GM23248 (cell line): ENCODE measurements around the gene LUZP2. TPM values are rescaled to one million over a fixed set of nuclear protein-coding genes. Genes with fewer than 3 reads are reported as not detected.

Experiments
- DNase-seq: peaks from one replicate; pipeline ENCODE4 v3.0.0-alpha.2; 2015
- H2AFZ ChIP-seq: fragments of 200-600 bp; sonication (generic); 2 replicates; pipeline ENCODE4 v1.6.1; 2016; ENCODE audit warnings: antibody characterized with exemption
- H3F3A ChIP-seq: fragments of 200-600 bp; sonication (generic); 2 replicates; pipeline ENCODE4 v1.6.1; 2016; ENCODE audit warnings: mild to moderate bottlenecking, antibody characterized with exemption, mixed run types; ENCODE audit not compliant: insufficient read depth
- H3K27ac ChIP-seq: fragments of 200-600 bp; sonication (generic); 2 replicates; pipeline ENCODE4 v1.5.1; 2016; ENCODE audit warnings: mild to moderate bottlenecking
- H3K27me3 ChIP-seq: fragments of 200-600 bp; sonication (generic); replicated peaks from 2 replicates; pipeline ENCODE4 v1.6.1; 2016; ENCODE audit warnings: mild to moderate bottlenecking; ENCODE audit not compliant: insufficient read depth
- H3K36me3 ChIP-seq: fragments of 200-600 bp; sonication (generic); 2 replicates; pipeline ENCODE4 v1.6.1; 2016; ENCODE audit warnings: low read depth, mild to moderate bottlenecking
- H3K4me1 ChIP-seq: fragments of 200-600 bp; sonication (generic); 2 replicates; pipeline ENCODE4 v1.6.1; 2016; ENCODE audit warnings: mild to moderate bottlenecking; ENCODE audit not compliant: insufficient read depth
- H3K4me2 ChIP-seq: fragments of 200-600 bp; sonication (generic); one replicate; pipeline ENCODE4 v1.6.1; 2016; ENCODE audit warnings: mild to moderate bottlenecking; ENCODE audit not compliant: unreplicated experiment
- H3K4me3 ChIP-seq: fragments of 200-600 bp; sonication (generic); 2 replicates; pipeline ENCODE4 v1.5.1; 2016; ENCODE audit warnings: mild to moderate bottlenecking
- H3K79me2 ChIP-seq: fragments of 200-600 bp; sonication (generic); 2 replicates; pipeline ENCODE4 v1.6.1; 2016; ENCODE audit warnings: mild to moderate bottlenecking; ENCODE audit not compliant: insufficient read depth
- H3K9ac ChIP-seq: fragments of 200-600 bp; sonication (generic); 2 replicates; pipeline ENCODE4 v1.6.1; 2016; ENCODE audit warnings: mild to moderate bottlenecking
- H3K9me2 ChIP-seq: fragments of 200-600 bp; sonication (generic); 2 replicates; pipeline ENCODE4 v1.6.1; 2016; ENCODE audit warnings: mixed run types, mild to moderate bottlenecking, moderate library complexity; ENCODE audit not compliant: insufficient read depth
- H3K9me3 ChIP-seq: fragments of 200-600 bp; sonication (generic); one replicate; pipeline ENCODE4 v1.6.1; 2017; ENCODE audit warnings: low read depth
- H4K20me1 ChIP-seq: fragments of 200-600 bp; sonication (generic); 2 replicates; pipeline ENCODE4 v1.6.0; 2016; ENCODE audit not compliant: insufficient read depth
- EZH2 ChIP-seq: fragments of 200-600 bp; sonication (generic); IDR thresholded peaks from 2 replicates; pipeline ENCODE4 v1.6.1; 2018; ENCODE audit warnings: antibody characterized with exemption, mild to moderate bottlenecking; ENCODE audit not compliant: insufficient read depth, poor library complexity, severe bottlenecking
- EZH2phosphoT487 ChIP-seq: fragments of 200-600 bp; sonication (generic); IDR thresholded peaks from 2 replicates; pipeline ENCODE4 v1.6.1; 2018; ENCODE audit warnings: antibody characterized with exemption, moderate library complexity, mild to moderate bottlenecking, low read depth; ENCODE audit not compliant: insufficient read depth
- WGBS, 2 experiments: methylation state at CpG; one replicate each; pipeline ENCODE4 v1.1.6; 2015 to 2017; ENCODE audit warnings: low lambda C conversion rate in 2 of 2, low coverage in 1 of 2; ENCODE audit errors: missing lambda C conversion rate in 2 of 2; 5-methylcytosine and 5-hydroxymethylcytosine counted together
- in situ Hi-C: fragments of 300-500 bp; cut with MboI; formaldehyde crosslinking; loops from 2 replicates; pipeline ENCODE4 v1.15.0; 2020
- polyA plus RNA-seq: library from polyadenylated mRNA; unstranded; fragments of >200 nt; fragmentation: Nextera tagmentation; extraction: Ambion mirVana; gene quantifications from 2 replicates; pipeline ENCODE4 v1.2.1, GENCODE V29; 2016
- total RNA-seq: library from RNA; depleted of rRNA; stranded (reverse); fragments of >200 nt; shearing (Covaris generic); gene quantifications from 2 replicates; pipeline ENCODE4 v1.2.3, GENCODE V29; 2014; rRNA removed

LUZP2 gene
- total RNA-seq (not detected in 2 replicates), polyA plus RNA-seq (not detected in 2 replicates)

GRCh38 chr11:24496736-24497725 lies at the start of gene LUZP2:
TSS of gene LUZP2 (plus strand) at chr11:24497053.
- 11 to 12% methylated on average over 40 to 59 of the region's 65 CpGs for WGBS, 2 experiments
- Histone ChIP-seq H3K9me2 (no peaks in the 10 kb centered on the region), H2AFZ (peak within 1 kb of the TSS; percentile 68)

GRCh38 chr11:24453129-24453718 lies 43.6 kb upstream of the LUZP2 start:
- Histone ChIP-seq H3K9me2 (no peaks in the 10 kb centered on the region; the same call in 1 of the 2 replicates), H3F3A (no peaks in the 10 kb centered on the region), H3K27me3 (no peaks in the 10 kb centered on the region), H3K9me3 (no peaks in the 10 kb centered on the region), H3K36me3 (no peaks in the 10 kb centered on the region), H3K9ac (no peak overlapping the region), H2AFZ (no peak overlapping the region), H3K4me3 (no peak overlapping the region), H4K20me1 (no peaks in the 10 kb centered on the region), H3K79me2 (no peaks in the 10 kb centered on the region), H3K4me2 (no peak overlapping the region), H3K4me1 (no peaks in the 10 kb centered on the region), H3K27ac (no peak overlapping the region)
- 18 to 21% methylated on average over 3 of the region's 3 CpGs for WGBS, 2 experiments
- in situ Hi-C loops, result no loop called here
- TF ChIP-seq EZH2 (no peak), EZH2phosphoT487 (no peak)
- no peak for DNase-seq

More at GRCh38 chr11:24496736-24497725, at the start of gene LUZP2:
- no peak within 1 kb of the TSS for H3K9ac ChIP-seq
- H3F3A ChIP-seq, result no peaks in the 10 kb centered on the region
- no peaks in the 10 kb centered on the region for H4K20me1 ChIP-seq
- no peaks in the 10 kb centered on the region for H3K79me2 ChIP-seq
- no peak for TF ChIP-seq EZH2phosphoT487
- H3K27ac ChIP-seq, result no peak within 1 kb of the TSS
- no peaks in the 10 kb centered on the region for H3K4me1 ChIP-seq
- in situ Hi-C loops, result no loop called here
- no peaks in the 10 kb centered on the region for H3K36me3 ChIP-seq
- peak within 1 kb of the TSS; percentile 67 for H3K4me3 ChIP-seq
- H3K4me2 ChIP-seq, result peak within 1 kb of the TSS; percentile 78
- no peaks in the 10 kb centered on the region for H3K9me3 ChIP-seq
- peaks cover 40% of the 10 kb centered on the region for H3K27me3 ChIP-seq
- peak; percentile 60 for DNase-seq

- TF ChIP-seq EZH2, result no peak
- no peak for TF ChIP-seq EZH2phosphoT487
Observed at GRCh38 chr11:24457985-24458384, 38.9 kb upstream of the LUZP2 start.

GRCh38 chr11:24470431-24470830 lies 26.4 kb upstream of the LUZP2 start:
- Histone ChIP-seq H3F3A (no peaks in the 10 kb centered on the region), H3K79me2 (no peaks in the 10 kb centered on the region), H3K9me3 (no peaks in the 10 kb centered on the region), H3K9ac (no peak overlapping the region), H4K20me1 (no peaks in the 10 kb centered on the region), H3K9me2 (no peaks in the 10 kb centered on the region), H2AFZ (no peak overlapping the region), H3K27ac (no peak overlapping the region), H3K4me2 (no peak overlapping the region), H3K36me3 (no peaks in the 10 kb centered on the region), H3K4me1 (no peaks in the 10 kb centered on the region), H3K27me3 (no peaks in the 10 kb centered on the region), H3K4me3 (no peak overlapping the region)
- in situ Hi-C loops, result no loop called here
- DNase-seq, result no peak
- 29 to 32% methylated on average over 1 of the region's 1 CpG for WGBS, 2 experiments
- TF ChIP-seq EZH2, result no peak
- TF ChIP-seq EZH2phosphoT487, result no peak

More at GRCh38 chr11:24457985-24458384, 38.9 kb upstream of the LUZP2 start:
- H3K4me1 ChIP-seq, result no peaks in the 10 kb centered on the region
- DNase-seq, result no peak
- H3K4me3 ChIP-seq, result no peak overlapping the region
- no peaks in the 10 kb centered on the region for H3F3A ChIP-seq
- H4K20me1 ChIP-seq, result no peaks in the 10 kb centered on the region
- no peaks in the 10 kb centered on the region for H3K27me3 ChIP-seq
- H3K79me2 ChIP-seq, result no peaks in the 10 kb centered on the region
- H3K9me3 ChIP-seq, result no peaks in the 10 kb centered on the region
- no peak overlapping the region for H3K4me2 ChIP-seq
- in situ Hi-C loops, result no loop called here
- H3K9ac ChIP-seq, result no peak overlapping the region
- H3K9me2 ChIP-seq, result no peaks in the 10 kb centered on the region
- H2AFZ ChIP-seq, result no peak overlapping the region
- no peak overlapping the region for H3K27ac ChIP-seq
- no peaks in the 10 kb centered on the region for H3K36me3 ChIP-seq
